Uterus (tissue), 4 donors: ENCODE measurements around the gene VIT. TPM values are rescaled to one million over a fixed set of nuclear protein-coding genes. Genes with fewer than 3 reads are reported as not detected.
"Not testable (repeated sequence)": the region's sequence is repeated elsewhere in the genome, so short reads cannot be mapped to it uniquely, and the experiment has no call there.

Experiments used
- DNase-seq, 2 donors: peaks; one replicate each; pipeline ENCODE4 v3.0.0-alpha.2; 2019 to 2020
- H3K27ac ChIP-seq, 2 donors: fragments of 200-600 bp; sonication (generic); 1 replicate in 1 of 2; 2 replicates in 1 of 2; pipeline ENCODE4 v1.5.1; 2016 to 2018
- H3K27me3 ChIP-seq, 2 donors: fragments of 200-600 bp; sonication (generic); one replicate each; pipeline ENCODE4 v1.5.1; 2018 to 2019; ENCODE audit warnings: control low read depth in 1 of 2
- H3K36me3 ChIP-seq, 2 donors: fragments of 200-600 bp; sonication (generic); one replicate each; pipeline ENCODE4 v1.5.1; 2019; ENCODE audit warnings: control low read depth in 1 of 2
- H3K4me1 ChIP-seq, 2 donors: fragments of 200-600 bp; sonication (generic); one replicate each; pipeline ENCODE4 v1.5.1; 2018 to 2019; ENCODE audit warnings: control low read depth in 1 of 2
- H3K4me3 ChIP-seq, 2 donors: fragments of 200-600 bp; sonication (generic); 1 replicate in 1 of 2; 2 replicates in 1 of 2; pipeline ENCODE4 v1.5.1; 2018 to 2019; ENCODE audit warnings: mild to moderate bottlenecking in 1 of 2
- H3K9me3 ChIP-seq, 2 donors: fragments of 200-600 bp; sonication (generic); one replicate each; pipeline ENCODE4 v1.5.1; 2019; ENCODE audit warnings: control low read depth in 1 of 2
- CTCF ChIP-seq, 4 experiments: fragments of 200-600 bp in 2 of 4; fragments of 450-650 bp in 2 of 4; sonication (generic) in 2 of 4; IDR thresholded peaks; one replicate each; pipeline ENCODE4 v1.5.1; 2016 to 2019; ENCODE audit warnings: antibody characterized with exemption in 4 of 4, mild to moderate bottlenecking in 2 of 4, moderate library complexity in 1 of 4
- POLR2A ChIP-seq, 2 donors: fragments of 450-650 bp; IDR thresholded peaks; one replicate each; pipeline ENCODE4 v1.6.1; 2016; ENCODE audit warnings: antibody characterized with exemption in 2 of 2, mild to moderate bottlenecking in 1 of 2, moderate library complexity in 1 of 2
- intact Hi-C: fragments of 100-400 bp; cut with DNase I; formaldehyde crosslinking; loops from one replicate; pipeline ENCODE4 v1.15.1; 2023; ENCODE audit warnings: low total_unique reads
- total RNA-seq, 4 donors: library from RNA; depleted of rRNA in 3 of 4; stranded (reverse); fragments of >200 nt in 3 of 4; gene quantifications; one replicate each; pipeline versions ENCODE4 v1.1.0 to v1.2.4, GENCODE V29; 2014 to 2023
- donor health status: DM: yes; HTN: yes; CAD: no.

The VIT gene
- total RNA-seq, 4 donors from 2014 or later: 0.26 to 6.2 (median 2.8) TPM

GRCh38 chr2:36820942-36821605 lies 124.6 kb downstream of the VIT start:
- no peak for DNase-seq
- H3K4me3 ChIP-seq: no peak overlapping the region
- TF ChIP-seq CTCF (IDR thresholded peaks at IDR 0.05): no peak
- TF ChIP-seq POLR2A (IDR thresholded peaks at IDR 0.05): no peak
- no peaks in the 10 kb centered on the region for H3K27me3 ChIP-seq
- H3K9me3 ChIP-seq: no peaks in the 10 kb centered on the region
- no peaks in the 10 kb centered on the region for H3K4me1 ChIP-seq
- intact Hi-C loops: no loop called here
- no peak overlapping the region for H3K27ac ChIP-seq
- no peaks in the 10 kb centered on the region for H3K36me3 ChIP-seq

- no peak overlapping the region for H3K27ac ChIP-seq
- TF ChIP-seq POLR2A (IDR thresholded peaks at IDR 0.05): no peak
- no peak for TF ChIP-seq CTCF (IDR thresholded peaks at IDR 0.05)
- H3K4me1 ChIP-seq: no peaks in the 10 kb centered on the region
- no peaks in the 10 kb centered on the region for H3K36me3 ChIP-seq
- no peaks in the 10 kb centered on the region for H3K9me3 ChIP-seq
- DNase-seq: no peak
- intact Hi-C loops: no loop called here
- H3K27me3 ChIP-seq: no peaks in the 10 kb centered on the region
- no peak overlapping the region for H3K4me3 ChIP-seq
These were observed 127.4 kb downstream of the VIT start for GRCh38 chr2:36823862-36824261.

- no peak overlapping the region for H3K27ac ChIP-seq
- no peak for TF ChIP-seq POLR2A (IDR thresholded peaks at IDR 0.05)
- no peak for TF ChIP-seq CTCF (IDR thresholded peaks at IDR 0.05)
- no peak overlapping the region for H3K4me3 ChIP-seq
- H3K27me3 ChIP-seq: no peaks in the 10 kb centered on the region
- no peak for DNase-seq
- intact Hi-C loops: no loop called here
- no peaks in the 10 kb centered on the region for H3K4me1 ChIP-seq
- H3K9me3 ChIP-seq: no peaks in the 10 kb centered on the region
- H3K36me3 ChIP-seq: no peaks in the 10 kb centered on the region
These were observed 127.8 kb downstream of the VIT start for GRCh38 chr2:36824273-36824672.

- H3K36me3 ChIP-seq, H3K9me3 ChIP-seq, H3K27me3 ChIP-seq, H3K27ac ChIP-seq, intact Hi-C loops, DNase-seq, H3K4me1 ChIP-seq, H3K4me3 ChIP-seq: not testable (repeated sequence)
These were observed 128.2 kb downstream of the VIT start for GRCh38 chr2:36824683-36825082.

- Histone ChIP-seq H3K4me1 (no peaks in the 10 kb centered on the region), H3K27me3 (no peaks in the 10 kb centered on the region), H3K36me3 (no peaks in the 10 kb centered on the region), H3K4me3 (no peak overlapping the region), H3K27ac (no peak overlapping the region), H3K9me3 (no peaks in the 10 kb centered on the region)
- TF ChIP-seq CTCF (IDR thresholded peaks at IDR 0.05) (no peak), POLR2A (IDR thresholded peaks at IDR 0.05) (no peak)
- intact Hi-C loops: no loop called here
- no peak for DNase-seq
These were observed 134.7 kb downstream of the VIT start for GRCh38 chr2:36831185-36831584.

- Histone ChIP-seq H3K36me3 (no peaks in the 10 kb centered on the region), H3K27me3 (no peaks in the 10 kb centered on the region), H3K9me3 (no peaks in the 10 kb centered on the region), H3K4me1 (no peaks in the 10 kb centered on the region), H3K4me3 (no peak overlapping the region), H3K27ac (no peak overlapping the region)
- no peak for DNase-seq
- intact Hi-C loops: no loop called here
- TF ChIP-seq POLR2A (IDR thresholded peaks at IDR 0.05) (no peak), CTCF (IDR thresholded peaks at IDR 0.05) (no peak)
These were observed 137.7 kb downstream of the VIT start for GRCh38 chr2:36834203-36834602.
